Measurements from ENCODE around the gene NFIA.

NFIA gene

GRCh38 chr1:61082311-61083012, at the start of gene NFIA:
NFIA (plus strand) TSS chr1:61082561.
- DNase-seq = no peak

GRCh38 chr1:61035880-61036279, 46.5 kb upstream of the NFIA start:
- no peak for DNase-seq

GRCh38 chr1:61042466-61043009, 39.8 kb upstream of the NFIA start:
- DNase-seq = no peak

- no peak for DNase-seq
Observed at GRCh38 chr1:61043010-61043820, 39.1 kb upstream of the NFIA start.

GRCh38 chr1:61046434-61046833, 35.9 kb upstream of the NFIA start:
- DNase-seq = no peak

GRCh38 chr1:61047061-61047460, 35.3 kb upstream of the NFIA start:
- no peak for DNase-seq

- DNase-seq = peak; percentile 64
Observed at GRCh38 chr1:61049850-61050540, 32.4 kb upstream of the NFIA start.

GRCh38 chr1:61050541-61051442, 31.6 kb upstream of the NFIA start:
- no peak for DNase-seq

- no peak for DNase-seq
Observed at GRCh38 chr1:61051443-61051718, 31.0 kb upstream of the NFIA start.

- no peak for DNase-seq
Observed at GRCh38 chr1:61051719-61052394, 30.5 kb upstream of the NFIA start.

GRCh38 chr1:61052395-61053225, 29.8 kb upstream of the NFIA start:
- no peak for DNase-seq

- DNase-seq = no peak
Observed at GRCh38 chr1:61053226-61053711, 29.1 kb upstream of the NFIA start.

- DNase-seq = no peak
Observed at GRCh38 chr1:61053712-61054600, 28.4 kb upstream of the NFIA start.

GRCh38 chr1:61054601-61054993, 27.8 kb upstream of the NFIA start:
- DNase-seq = no peak

GRCh38 chr1:61055110-61055614, 27.2 kb upstream of the NFIA start:
- DNase-seq = no peak

GRCh38 chr1:61056196-61056572, 26.2 kb upstream of the NFIA start:
- DNase-seq = no peak

- no peak for DNase-seq
Observed at GRCh38 chr1:61056573-61057439, 25.6 kb upstream of the NFIA start.

- no peak for DNase-seq
Observed at GRCh38 chr1:61058483-61059245, 23.7 kb upstream of the NFIA start.
